Panc1 (cell line): ENCODE results near the gene WDR27. TPM values are rescaled to one million over a fixed set of nuclear protein-coding genes. Genes with fewer than 3 reads are reported as not detected.

ENCODE experiments used
- ATAC-seq: fragments of 200-7000 bp; cut with Tn5 transposase; 2 replicates; pipeline ENCODE4 v1.9.1; 2020; ENCODE audit warnings: mild to moderate bottlenecking, moderate library complexity
- BruUV-seq: library from RNA; stranded (reverse); fragments of 400-500 nt; replicated peaks from 2 replicates; lab custom pipeline; 2021; lab: Mats Ljungman, UMichigan
- CTCF ChIA-PET: fragments of 300-600 bp; sonication (Branson Sonifier 250); formaldehyde crosslinking; loops from one replicate; lab custom pipeline; 2022; ENCODE audit warnings: antibody characterized with exemption; lab: Charles Lee
- POLR2A ChIA-PET: fragments of 300-600 bp; sonication (Branson Sonifier 250); formaldehyde crosslinking; loops from one replicate; lab custom pipeline; 2022; ENCODE audit warnings: antibody characterized with exemption; lab: Charles Lee
- DNase-seq: peaks from one replicate; pipeline ENCODE4 v3.0.0-alpha.2; 2010; ENCODE audit warnings: low read depth, low spot score
- H3K27ac ChIP-seq: 2 replicates; pipeline ENCODE4 v1.5.1; 2011; ENCODE audit warnings: mild to moderate bottlenecking, low read length, inconsistent platforms
- H3K27me3 ChIP-seq: fragments of 200-500 bp; sonication (Bioruptor generic); 2 replicates; pipeline ENCODE4 v1.6.0; 2014; ENCODE audit warnings: low read length, inconsistent platforms; ENCODE audit not compliant: control insufficient read depth, insufficient read depth
- H3K36me3 ChIP-seq: fragments of 200-500 bp; sonication (Bioruptor generic); 2 replicates; pipeline ENCODE4 v1.5.1; 2014; ENCODE audit warnings: inconsistent platforms, mild to moderate bottlenecking, low read length, moderate library complexity; ENCODE audit not compliant: control insufficient read depth, insufficient read depth
- H3K4me1 ChIP-seq: 2 replicates; pipeline ENCODE4 v1.5.1; 2011; ENCODE audit warnings: inconsistent platforms, mild to moderate bottlenecking, low read length, moderate library complexity; ENCODE audit not compliant: control insufficient read depth, insufficient read depth
- H3K4me3 ChIP-seq, 2 experiments: 2 replicates each; pipeline ENCODE4 v1.5.1; 2011 to 2012; ENCODE audit warnings: low read depth in 2 of 2, low read length in 2 of 2, mild to moderate bottlenecking in 2 of 2, inconsistent platforms in 1 of 2, moderate library complexity in 1 of 2
- H3K9me3 ChIP-seq: fragments of 200-500 bp; sonication (Bioruptor generic); 2 replicates; pipeline ENCODE4 v1.5.1; 2014; ENCODE audit warnings: low read depth, mild to moderate bottlenecking, inconsistent platforms, low read length, moderate library complexity; ENCODE audit not compliant: control insufficient read depth, insufficient read depth
- POLR2AphosphoS5 ChIP-seq: IDR thresholded peaks from 2 replicates; pipeline ENCODE4 v1.6.1; 2012; ENCODE audit warnings: mild to moderate bottlenecking, low read depth, low read length, moderate library complexity
- SIN3A ChIP-seq: IDR thresholded peaks from 2 replicates; pipeline ENCODE4 v1.6.1; 2012; ENCODE audit warnings: low read depth, mild to moderate bottlenecking, low read length, moderate library complexity, borderline replicate concordance; ENCODE audit not compliant: insufficient read depth
- TCF7L2 ChIP-seq: IDR thresholded peaks from 2 replicates; pipeline ENCODE4 v1.6.1; 2011; ENCODE audit warnings: mild to moderate bottlenecking, low read depth, low read length, inconsistent platforms
- in situ Hi-C: cut with HindIII; loops from 2 replicates; pipeline ENCODE4 v1.10.0; 2016; ENCODE audit warnings: low sequenced_read_pairs, low pct_unique_long_range_greater_than_20kb
- intact Hi-C: fragments of 100-400 bp; cut with micrococcal nuclease; formaldehyde crosslinking; loops from one replicate; pipeline ENCODE4 v1.10.0; 2022; ENCODE audit not compliant: unreplicated experiment
- total RNA-seq: library from RNA; stranded (reverse); gene quantifications from one replicate; pipeline ENCODE4 v1.2.1, GENCODE V29; 2021; ENCODE audit not compliant: unreplicated experiment
- TF ChIP-seq, protein P1 (sequence below), 2 experiments: IDR thresholded peaks; 2 replicates each; pipeline ENCODE4 v1.6.1; 2011 to 2012; ENCODE audit warnings: low read depth in 2 of 2, control low read depth in 1 of 2, low read length in 1 of 2, mild to moderate bottlenecking in 1 of 2, moderate library complexity in 1 of 2; ENCODE audit not compliant: insufficient read depth in 1 of 2
- TF ChIP-seq, protein P2 (sequence below): fragments of 450-650 bp; IDR thresholded peaks from 2 replicates; pipeline ENCODE4 v1.5.1; 2017; ENCODE audit warnings: mild to moderate bottlenecking

The WDR27 gene
- total RNA-seq, 1 experiment from 2014 or later, result 56.3 TPM

DNA sequence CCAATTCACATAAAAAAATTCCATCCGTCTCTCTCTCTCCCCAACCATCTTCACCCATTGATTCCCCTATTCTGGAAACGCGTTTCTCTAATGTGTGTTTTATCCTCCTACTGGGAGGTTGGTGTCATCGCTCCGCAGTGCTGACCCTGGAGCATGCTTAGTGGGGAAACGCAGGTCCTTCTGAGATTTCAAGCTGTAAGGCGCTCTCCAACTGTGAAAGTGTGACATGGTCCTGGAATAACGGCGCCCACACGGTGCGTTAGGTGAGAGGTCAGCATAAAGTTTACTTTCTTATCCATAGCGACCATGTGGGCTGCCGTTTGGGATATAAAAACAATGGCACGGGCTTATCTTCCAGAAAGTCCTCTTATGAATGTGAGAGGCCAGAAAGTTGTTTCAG, 123.9 kb downstream of the WDR27 start:
- intact Hi-C loops (no loop called here), in situ Hi-C loops (no loop called here)
- POLR2A ChIA-PET, result no interaction called here
- DNase-seq (no peak), ATAC-seq (no peak)
- Histone ChIP-seq H3K4me3 (no peak overlapping the region), H3K27ac (no peak overlapping the region), H3K4me1 (no peaks in the 10 kb centered on the region), H3K27me3 (no peaks in the 10 kb centered on the region), H3K9me3 (no peaks in the 10 kb centered on the region), H3K36me3 (no peaks in the 10 kb centered on the region)
- TF ChIP-seq TCF7L2 (no peak), POLR2AphosphoS5 (no peak), SIN3A (no peak)
- TF ChIP-seq, protein P1, sequence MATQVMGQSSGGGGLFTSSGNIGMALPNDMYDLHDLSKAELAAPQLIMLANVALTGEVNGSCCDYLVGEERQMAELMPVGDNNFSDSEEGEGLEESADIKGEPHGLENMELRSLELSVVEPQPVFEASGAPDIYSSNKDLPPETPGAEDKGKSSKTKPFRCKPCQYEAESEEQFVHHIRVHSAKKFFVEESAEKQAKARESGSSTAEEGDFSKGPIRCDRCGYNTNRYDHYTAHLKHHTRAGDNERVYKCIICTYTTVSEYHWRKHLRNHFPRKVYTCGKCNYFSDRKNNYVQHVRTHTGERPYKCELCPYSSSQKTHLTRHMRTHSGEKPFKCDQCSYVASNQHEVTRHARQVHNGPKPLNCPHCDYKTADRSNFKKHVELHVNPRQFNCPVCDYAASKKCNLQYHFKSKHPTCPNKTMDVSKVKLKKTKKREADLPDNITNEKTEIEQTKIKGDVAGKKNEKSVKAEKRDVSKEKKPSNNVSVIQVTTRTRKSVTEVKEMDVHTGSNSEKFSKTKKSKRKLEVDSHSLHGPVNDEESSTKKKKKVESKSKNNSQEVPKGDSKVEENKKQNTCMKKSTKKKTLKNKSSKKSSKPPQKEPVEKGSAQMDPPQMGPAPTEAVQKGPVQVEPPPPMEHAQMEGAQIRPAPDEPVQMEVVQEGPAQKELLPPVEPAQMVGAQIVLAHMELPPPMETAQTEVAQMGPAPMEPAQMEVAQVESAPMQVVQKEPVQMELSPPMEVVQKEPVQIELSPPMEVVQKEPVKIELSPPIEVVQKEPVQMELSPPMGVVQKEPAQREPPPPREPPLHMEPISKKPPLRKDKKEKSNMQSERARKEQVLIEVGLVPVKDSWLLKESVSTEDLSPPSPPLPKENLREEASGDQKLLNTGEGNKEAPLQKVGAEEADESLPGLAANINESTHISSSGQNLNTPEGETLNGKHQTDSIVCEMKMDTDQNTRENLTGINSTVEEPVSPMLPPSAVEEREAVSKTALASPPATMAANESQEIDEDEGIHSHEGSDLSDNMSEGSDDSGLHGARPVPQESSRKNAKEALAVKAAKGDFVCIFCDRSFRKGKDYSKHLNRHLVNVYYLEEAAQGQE (IDR thresholded peaks at IDR 0.05; ENCODE audit: insufficient read depth in 1 of 2, low read depth in 2 of 2, low read length in 1 of 2), result no peak
- TF ChIP-seq, protein P2, sequence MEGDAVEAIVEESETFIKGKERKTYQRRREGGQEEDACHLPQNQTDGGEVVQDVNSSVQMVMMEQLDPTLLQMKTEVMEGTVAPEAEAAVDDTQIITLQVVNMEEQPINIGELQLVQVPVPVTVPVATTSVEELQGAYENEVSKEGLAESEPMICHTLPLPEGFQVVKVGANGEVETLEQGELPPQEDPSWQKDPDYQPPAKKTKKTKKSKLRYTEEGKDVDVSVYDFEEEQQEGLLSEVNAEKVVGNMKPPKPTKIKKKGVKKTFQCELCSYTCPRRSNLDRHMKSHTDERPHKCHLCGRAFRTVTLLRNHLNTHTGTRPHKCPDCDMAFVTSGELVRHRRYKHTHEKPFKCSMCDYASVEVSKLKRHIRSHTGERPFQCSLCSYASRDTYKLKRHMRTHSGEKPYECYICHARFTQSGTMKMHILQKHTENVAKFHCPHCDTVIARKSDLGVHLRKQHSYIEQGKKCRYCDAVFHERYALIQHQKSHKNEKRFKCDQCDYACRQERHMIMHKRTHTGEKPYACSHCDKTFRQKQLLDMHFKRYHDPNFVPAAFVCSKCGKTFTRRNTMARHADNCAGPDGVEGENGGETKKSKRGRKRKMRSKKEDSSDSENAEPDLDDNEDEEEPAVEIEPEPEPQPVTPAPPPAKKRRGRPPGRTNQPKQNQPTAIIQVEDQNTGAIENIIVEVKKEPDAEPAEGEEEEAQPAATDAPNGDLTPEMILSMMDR, result no peak
- CTCF ChIA-PET, result no interaction called here
- no TSS peak for BruUV-seq

- Histone ChIP-seq H3K27me3 (no peaks in the 10 kb centered on the region), H3K4me3 (no peak overlapping the region), H3K36me3 (no peaks in the 10 kb centered on the region), H3K4me1 (no peaks in the 10 kb centered on the region), H3K9me3 (no peaks in the 10 kb centered on the region), H3K27ac (no peak overlapping the region)
- ATAC-seq, result no peak
- intact Hi-C loops (no loop called here), in situ Hi-C loops (no loop called here)
- BruUV-seq, result no TSS peak
- no peak for DNase-seq
- POLR2A ChIA-PET, result no interaction called here
- TF ChIP-seq POLR2AphosphoS5, result no peak
- CTCF ChIA-PET, result no interaction called here
Observed at GRCh38 chr6:169577236-169577635, 124.6 kb downstream of the WDR27 start.

- in situ Hi-C loops (no loop called here), intact Hi-C loops (no loop called here)
- peaks cover 5% of the 10 kb centered on the region; the same call in 1 of the 2 replicates for H3K4me1 ChIP-seq
- no peaks in the 10 kb centered on the region for H3K9me3 ChIP-seq
- POLR2A ChIA-PET, result no interaction called here
- CTCF ChIA-PET, result no interaction called here
- ATAC-seq (no peak), DNase-seq (no peak)
- no peak overlapping the region for H3K4me3 ChIP-seq
- H3K27ac ChIP-seq, result no peak overlapping the region
- no peaks in the 10 kb centered on the region for H3K36me3 ChIP-seq
- H3K27me3 ChIP-seq, result no peaks in the 10 kb centered on the region
- no TSS peak for BruUV-seq
- TF ChIP-seq, protein P1 (IDR thresholded peaks at IDR 0.05; ENCODE audit: insufficient read depth in 1 of 2, low read depth in 2 of 2, low read length in 1 of 2), result no peak
- TF ChIP-seq POLR2AphosphoS5 (no peak), TCF7L2 (no peak), SIN3A (no peak)
- TF ChIP-seq, protein P2, result no peak
Observed at GRCh38 chr6:169575821-169576220, 126.0 kb downstream of the WDR27 start.
